HG03175 (cell line): Measurements from ENCODE around the gene PCDHGC4.

Source experiments
- ATAC-seq: cut with Tn5 transposase; IDR thresholded peaks from one replicate; pipeline ENCODE4 v1.9.1; 2021; ENCODE audit warnings: mild to moderate bottlenecking, moderate library complexity; ENCODE audit not compliant: unreplicated experiment

The PCDHGC4 gene

DNA sequence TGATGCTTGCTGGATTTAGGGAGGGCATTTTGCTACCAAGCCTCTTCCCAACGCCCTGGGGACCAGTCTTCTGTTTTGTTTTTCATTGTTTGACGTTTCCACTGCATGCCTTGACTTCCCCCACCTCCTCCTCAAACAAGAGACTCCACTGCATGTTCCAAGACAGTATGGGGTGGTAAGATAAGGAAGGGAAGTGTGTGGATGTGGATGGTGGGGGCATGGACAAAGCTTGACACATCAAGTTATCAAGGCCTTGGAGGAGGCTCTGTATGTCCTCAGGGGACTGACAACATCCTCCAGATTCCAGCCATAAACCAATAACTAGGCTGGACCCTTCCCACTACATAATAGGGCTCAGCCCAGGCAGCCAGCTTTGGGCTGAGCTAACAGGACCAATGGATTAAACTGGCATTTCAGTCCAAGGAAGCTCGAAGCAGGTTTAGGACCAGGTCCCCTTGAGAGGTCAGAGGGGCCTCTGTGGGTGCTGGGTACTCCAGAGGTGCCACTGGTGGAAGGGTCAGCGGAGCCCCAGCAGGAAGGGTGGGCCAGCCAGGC, 27.0 kb downstream of the PCDHGC4 start:
- no peak for ATAC-seq

DNA sequence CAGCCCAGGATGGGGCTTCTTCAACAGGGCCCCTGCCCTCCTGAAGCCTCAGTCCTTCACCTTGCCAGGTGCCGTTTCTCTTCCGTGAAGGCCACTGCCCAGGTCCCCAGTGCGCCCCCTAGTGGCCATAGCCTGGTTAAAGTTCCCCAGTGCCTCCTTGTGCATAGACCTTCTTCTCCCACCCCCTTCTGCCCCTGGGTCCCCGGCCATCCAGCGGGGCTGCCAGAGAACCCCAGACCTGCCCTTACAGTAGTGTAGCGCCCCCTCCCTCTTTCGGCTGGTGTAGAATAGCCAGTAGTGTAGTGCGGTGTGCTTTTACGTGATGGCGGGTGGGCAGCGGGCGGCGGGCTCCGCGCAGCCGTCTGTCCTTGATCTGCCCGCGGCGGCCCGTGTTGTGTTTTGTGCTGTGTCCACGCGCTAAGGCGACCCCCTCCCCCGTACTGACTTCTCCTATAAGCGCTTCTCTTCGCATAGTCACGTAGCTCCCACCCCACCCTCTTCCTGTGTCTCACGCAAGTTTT, 27.6 kb downstream of the PCDHGC4 start:
- peak; percentile 34 for ATAC-seq

DNA sequence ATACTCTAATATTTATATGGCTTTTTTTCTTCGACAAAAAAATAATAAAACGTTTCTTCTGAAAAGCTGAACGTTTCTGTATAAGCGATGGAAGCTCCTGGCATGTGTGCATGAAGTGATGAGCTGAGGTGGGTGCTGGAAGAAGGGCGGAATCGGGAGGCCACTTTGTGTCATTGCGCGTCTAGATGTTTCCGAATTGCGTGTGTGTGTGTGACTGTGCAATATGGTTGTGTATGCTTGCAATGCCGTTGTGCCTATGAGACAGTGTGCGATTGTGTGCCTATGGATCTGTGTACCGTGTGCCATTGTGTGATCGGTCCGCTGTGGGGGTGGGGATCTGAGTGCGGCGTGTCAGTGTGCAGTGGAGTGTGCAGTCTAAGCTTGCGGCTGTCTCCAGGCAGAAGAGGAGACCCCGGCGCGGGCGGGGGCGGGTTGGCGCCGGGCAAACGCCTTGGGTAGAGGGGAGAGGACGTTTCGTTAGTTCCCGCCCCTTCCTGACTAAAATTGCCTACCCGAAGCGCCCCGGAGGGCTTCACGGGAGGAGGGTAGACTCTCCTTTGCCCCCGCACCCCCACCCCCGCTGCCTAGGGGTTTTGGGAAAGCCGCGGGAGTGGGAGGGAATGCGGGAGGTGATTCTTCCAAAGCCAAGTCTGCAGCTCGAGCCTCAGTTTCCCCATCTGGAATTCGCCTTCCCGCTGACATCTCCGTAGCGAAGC, 28.2 kb downstream of the PCDHGC4 start:
- no peak for ATAC-seq

DNA sequence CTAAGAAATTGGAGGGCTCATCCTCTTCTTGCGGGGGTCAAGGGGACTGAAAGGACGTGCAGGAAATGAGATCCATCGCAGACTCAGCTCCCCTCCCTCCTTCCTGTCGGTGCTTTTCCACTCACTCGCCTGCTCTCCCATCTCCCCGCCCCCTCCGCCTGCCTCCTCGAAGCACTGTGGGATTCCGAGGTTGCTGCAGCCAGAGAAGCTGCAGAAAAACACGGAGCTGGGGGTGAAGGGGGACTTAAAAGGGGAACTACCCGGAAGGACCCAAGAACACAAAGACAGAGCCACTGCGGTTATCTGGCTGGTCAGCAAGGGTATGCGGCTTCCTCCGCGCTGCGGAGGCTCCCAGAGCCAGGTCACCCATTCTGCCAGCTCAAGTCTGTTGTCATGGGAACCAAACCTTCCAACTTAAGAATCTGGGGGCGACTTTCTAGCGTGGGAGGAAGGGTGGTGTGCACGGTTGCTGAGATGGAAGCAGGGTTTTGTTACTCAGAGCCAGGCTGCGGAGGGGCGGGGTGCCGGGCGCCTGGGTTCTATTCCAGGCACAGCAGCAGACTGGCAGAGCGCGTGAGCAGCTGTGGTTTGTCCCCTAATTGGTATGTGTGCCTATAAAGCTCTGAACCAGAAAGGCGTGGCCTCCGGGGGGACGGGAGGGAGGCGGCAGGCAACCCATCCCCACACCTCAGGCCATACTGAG, 28.9 kb downstream of the PCDHGC4 start:
- peak; percentile 36 for ATAC-seq

DNA sequence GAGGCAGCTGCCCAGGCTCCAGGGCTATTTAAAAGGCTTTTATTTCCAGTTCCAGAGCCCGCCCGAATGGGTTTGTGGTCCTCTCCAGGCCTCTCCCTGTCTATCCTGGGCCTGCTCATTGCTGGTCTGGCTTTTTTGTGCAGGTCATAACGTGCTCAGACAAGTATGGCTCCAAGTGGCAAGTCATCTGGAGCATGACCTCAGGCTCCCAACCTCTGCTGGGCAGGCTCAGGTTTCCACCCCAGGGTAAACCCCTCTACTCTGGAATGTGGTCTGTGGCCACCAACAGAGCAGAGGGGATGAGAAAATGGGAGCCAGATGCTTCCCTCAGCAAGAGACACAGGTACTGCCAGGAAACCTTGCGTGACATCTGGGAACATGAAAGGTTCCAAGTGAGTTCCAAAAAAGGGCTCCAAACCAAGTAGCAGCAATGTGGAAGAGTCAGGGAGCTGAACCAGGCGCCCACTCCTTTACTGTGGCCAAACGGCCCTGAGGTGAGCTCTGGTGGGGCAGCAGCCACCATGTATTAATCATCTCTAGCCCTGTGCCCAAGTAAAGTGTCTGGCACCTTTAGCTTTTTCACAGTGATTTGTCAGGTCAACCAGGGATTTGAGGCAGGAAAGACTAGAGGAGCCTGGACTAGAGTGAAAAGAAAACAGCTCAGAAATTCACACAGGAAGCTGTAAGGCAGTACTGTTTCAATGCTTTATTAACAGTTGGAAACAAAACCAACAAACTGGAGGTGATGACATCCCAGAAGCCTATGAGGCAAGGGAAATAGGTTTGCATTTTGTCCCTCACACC, 29.7 kb downstream of the PCDHGC4 start:
- ATAC-seq, result peak; percentile 4

DNA sequence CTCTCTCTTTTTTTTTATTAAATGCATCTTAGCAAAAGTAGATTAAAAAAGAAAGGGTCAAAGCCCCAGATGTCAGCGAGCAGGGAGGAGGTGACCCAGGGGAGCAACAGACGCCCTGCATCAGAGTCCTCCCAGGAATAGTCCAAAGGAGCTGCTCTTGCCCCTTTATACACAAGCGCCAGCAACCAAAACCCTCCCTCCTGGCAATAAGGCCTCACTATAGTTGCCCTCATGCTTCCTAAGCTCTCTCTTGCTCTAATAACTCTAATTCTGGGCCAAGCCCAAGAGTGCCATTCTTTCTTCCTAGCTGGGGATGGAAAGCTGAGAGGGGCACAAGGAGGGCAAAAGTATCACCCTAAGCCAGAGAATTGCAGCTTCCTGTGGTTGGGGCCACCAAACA, 30.3 kb downstream of the PCDHGC4 start:
- ATAC-seq, result no peak

DNA sequence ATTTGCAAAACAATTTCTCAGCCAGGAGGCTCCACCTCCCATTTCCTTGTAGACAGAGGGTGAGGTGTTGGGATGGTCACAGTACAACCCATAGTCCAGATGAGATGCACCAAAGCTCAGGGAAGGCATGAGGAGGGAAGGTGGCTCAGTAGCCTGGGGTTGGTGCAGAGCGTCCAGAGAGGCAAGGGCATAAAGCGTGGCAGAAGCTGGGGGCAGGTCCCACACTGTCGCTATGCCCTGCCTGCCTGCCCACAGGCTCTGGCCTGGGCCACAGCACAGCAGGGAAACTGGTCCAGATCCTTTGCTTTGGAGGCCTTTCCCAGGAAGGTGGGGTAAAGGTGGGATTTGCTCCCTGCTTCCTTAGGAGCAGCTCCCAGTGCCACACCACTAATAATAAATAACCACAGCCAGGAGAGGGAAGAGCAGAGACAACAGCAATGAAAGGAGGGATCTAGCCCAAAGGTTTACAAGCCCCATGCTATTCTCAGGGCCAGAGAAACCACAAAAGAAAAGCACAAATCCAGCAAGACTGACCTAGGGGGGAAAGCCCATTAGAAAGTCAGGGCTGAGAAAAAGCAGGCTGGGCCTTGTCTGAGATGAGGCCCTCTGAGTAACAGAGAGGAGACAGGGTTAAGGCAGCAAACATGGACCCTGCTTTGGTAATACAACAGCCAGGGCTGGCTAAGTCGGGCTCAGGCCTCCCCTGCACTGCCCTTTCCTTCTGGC, 31.3 kb downstream of the PCDHGC4 start:
- no peak for ATAC-seq

DNA sequence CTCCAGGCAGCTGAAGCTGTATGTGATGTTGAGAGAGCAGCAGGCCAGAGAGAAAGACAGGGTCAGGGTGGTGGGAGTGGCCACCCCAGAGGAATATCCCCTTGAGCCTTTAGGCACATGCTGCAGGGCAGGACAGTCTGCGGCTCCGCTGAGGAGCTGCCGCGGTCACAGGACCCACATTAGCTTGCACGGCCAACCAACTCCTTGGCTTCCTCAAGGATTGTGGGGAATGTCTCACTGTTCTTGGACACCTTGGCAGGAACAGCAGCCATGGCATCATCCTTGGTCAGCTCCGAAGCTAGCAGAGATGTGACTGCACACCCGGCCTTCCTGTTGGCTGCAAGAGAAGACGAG, 31.8 kb downstream of the PCDHGC4 start:
- no peak for ATAC-seq

DNA sequence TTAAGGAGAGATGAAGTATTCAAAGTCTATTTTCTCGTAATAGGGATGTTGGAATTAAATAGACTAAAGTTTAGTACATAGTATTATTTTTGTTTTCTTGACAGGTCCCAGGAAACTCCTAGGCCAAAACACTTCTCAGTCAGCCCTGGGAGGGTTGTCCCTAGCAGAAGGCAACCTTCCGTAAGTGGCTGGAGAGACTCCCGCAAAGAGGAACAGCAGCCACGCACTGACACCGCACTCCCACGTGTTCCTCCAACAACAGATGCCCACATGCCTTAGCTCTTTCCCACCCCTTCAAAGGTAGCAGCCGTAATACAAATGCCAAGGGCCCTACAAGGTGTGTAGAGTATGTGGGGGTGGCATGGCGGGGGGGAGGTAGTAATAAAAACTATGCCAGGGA, 32.5 kb downstream of the PCDHGC4 start:
- ATAC-seq, result no peak

DNA sequence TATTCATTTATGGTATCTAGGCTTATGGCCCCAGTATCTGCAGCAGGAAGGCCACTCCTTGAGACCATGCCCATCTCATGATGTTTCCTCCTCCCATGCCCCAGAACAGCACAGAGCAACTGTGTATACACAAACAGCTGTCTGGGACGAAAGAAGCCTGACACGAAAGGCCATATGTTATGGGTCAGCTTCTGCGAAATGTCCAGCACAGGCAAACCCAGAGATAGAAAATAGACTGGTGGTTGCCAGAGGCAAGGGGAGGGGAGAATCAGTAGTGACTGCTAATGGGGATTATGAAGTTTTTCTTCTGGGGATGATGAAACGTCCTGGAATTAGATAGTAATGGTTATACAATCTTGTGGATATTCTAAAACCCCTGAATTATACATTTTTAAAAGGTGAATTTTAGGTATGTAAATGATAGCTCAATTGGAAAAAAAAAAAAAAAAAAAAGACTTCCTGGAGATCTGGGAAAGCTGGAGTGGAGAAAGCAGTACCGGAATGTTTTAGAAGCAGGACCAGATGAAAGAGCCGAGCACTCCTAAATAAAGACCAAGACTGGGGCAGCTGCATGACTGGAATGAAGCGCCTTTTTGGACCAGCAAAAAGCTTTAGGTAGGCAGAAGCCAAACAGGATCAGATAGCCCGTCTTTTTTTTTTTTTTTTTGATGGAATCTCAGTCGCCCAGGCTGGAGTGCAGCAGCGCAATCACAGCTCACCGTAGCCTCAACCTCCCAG, 33.2 kb downstream of the PCDHGC4 start:
- ATAC-seq, result no peak

DNA sequence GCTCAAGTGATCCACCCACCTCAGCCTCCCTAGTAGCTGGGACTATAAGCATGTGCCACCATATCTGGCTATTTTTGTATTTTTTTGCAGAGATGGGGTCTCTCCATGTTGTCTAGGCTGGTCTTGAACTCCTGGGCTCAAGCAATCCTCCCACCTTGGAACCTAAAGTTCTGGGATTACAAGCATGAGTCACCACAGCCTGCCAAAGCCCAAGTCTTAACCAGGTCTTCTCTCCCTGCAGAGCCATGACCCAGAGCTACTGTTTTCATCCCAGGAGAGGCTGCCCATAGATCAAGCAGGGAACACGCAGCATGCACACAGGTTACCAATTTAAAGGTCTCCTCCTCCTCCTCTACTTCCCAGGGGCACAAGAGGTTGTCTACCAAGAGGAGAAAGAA, 33.8 kb downstream of the PCDHGC4 start:
- no peak for ATAC-seq

DNA sequence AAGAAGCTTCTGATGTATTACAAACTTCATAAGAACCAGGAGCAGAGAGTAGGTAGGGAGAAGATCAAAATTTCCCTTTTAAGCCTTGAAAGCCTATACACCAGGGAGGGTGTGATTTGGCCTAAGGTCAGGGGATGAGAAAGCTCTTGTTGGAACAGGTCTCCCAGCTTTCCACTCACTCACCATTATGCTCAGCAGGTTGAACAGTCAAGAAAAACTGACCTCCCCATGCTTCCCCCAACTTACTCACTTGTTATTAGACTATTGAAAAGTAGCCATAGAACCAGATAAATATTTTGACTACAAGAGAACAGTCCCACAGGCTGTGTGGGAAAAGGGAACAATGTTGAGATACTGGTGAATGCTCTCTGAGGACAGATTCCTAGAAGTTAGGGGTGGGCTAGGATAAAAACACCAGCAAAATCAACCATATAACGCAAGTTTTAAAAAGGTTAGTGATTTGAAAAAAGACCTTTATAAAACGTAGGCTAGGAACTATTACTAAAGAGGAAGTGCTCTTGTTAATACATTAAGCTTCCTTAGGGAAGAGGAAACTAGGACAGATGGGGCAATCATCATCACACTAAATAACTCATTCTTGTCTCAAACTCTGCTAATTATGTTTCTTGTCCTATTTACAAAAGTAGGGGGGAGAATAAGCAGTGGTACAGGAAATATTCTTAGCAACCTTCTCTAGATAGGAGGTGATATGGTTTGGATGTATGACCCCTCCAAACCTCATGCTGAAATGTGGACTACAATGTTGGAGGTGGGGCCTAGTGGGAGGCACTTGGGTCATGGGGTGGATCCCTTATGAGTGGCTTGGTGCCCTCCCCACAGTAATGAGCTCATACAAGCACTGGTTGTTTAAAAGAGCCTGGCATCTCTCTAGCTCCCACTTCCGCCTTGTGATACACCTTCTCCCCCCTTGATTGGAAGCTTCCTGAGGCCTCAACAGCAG, 35.1 kb downstream of the PCDHGC4 start:
- no peak for ATAC-seq

DNA sequence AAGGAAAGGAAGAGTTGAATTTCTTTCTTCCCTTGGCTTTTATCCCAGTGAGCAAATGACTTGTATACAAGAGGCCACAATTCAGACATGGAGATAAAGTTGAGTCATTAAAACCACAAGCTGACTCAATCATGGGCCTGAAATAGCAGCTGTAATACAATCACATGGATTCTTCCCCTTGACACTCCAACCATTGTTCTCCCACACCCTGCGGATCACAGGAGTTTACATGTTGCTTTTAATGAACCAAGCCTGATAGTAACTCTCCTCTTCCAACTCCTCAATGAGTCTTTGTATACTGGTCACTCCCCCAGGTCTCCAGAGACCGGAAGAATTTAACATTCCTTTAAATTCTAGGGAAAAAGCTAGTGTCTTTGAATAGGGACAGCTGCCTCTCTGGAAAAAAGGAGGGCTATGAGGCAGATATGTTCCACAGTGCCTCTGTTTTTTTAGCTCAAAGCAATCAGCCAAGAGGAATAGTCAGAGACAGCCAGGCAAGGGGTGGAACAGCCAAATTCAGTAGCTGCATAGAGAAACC, 36.5 kb downstream of the PCDHGC4 start:
- no peak for ATAC-seq

DNA sequence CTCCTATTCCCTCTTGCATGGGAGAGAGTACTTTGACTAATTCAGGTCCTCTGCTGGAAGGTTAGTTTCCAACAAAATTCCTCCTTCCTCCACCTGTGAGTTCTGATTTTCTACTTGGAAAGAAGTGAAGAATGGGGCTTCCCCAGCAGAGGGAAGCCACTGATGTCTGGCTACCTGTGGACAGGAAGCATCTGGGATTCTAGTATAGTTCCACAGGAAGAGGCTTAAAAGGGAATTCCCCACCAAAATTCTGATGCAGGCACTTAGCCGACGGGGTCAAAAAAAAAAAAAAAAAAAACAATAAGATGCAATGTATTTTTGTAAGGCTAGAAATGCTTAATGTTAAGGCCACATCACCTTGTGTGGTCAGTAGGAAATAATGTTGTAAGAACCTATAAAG, 37.5 kb downstream of the PCDHGC4 start:
- no peak for ATAC-seq

DNA sequence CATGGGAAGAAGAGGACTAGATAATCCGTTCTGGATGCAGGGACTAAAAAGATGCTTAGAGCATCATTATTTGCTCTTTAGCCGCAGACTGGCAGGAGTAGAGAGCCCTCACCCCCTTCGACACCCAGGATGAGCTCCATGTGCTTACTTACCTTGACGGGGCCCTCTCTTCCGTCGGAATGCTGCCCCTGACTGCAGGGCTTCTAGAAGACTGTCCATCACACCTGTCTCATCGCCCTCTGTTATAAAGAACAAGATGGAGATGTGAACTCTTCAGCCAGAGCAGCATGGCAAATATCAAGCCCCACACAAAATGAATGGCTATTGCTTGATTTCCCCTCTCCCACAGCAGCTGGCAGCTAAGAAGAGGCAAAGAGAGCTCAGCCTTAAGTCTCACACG, 39.2 kb downstream of the PCDHGC4 start:
- no peak for ATAC-seq

DNA sequence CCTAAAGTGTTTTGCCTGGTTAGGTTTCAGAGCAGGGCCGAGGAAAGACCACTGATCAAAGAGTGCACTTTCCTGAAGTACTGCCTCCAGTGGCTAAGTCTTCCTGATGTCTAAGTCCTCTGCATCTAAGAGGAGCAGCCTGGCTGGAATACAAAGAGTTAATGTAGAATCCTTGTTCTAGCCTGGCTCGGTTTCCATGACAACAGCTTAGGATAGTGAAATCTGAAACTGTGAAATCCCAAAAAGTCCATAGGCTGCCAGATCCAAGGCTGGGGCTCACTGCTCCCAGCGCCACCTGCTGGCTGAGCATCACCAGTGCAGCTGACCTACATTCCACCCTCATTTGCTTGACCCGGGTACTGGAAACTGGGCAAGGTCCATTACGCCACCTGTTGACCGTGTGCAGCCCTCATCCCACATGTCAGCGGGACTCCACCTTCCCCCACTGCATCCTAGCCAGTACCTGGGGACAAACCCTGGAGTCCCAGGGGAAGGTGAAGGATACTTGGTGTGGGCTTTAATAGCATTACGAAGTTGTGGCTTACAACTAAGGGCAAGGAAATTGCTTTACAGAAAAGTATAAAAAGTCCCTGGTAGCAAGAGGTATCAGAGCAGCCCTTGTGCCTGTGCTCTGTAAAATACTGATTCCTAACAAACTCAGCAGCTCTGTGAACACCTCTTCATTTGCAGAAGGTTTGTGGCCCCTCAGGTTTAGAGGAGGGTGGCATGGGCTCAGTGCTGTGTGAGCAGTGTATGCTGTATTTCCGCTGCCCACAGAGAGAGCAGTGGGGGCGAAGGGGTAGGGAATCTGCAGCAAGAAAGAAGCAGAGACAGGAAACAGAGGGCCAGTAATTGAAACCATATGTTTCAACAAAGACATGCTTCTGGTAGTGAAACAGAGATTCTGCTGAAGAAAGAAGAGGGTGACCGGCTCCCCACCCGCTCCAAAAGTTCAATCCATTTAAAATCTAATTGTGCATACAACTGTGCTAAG, 40.1 kb downstream of the PCDHGC4 start:
- ATAC-seq, result peak; percentile 86

DNA sequence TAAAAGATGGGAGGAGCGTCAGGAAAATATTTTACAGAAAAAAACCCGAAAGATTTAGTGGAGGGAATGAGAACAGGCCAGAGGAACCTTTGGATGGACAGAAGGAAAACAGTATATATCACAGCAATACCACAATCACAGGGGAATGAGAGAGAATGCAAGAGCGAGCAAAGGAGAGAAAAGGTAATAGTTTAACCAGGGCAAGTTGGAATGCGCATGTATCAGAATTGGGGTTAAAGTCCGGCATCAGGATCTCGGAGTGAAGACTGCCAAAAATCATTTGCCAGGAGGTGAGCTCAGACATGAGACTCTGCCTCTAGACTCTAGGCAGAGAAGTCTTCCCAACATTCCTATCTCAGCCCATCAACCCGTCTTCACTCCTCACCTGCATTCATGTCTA, 40.8 kb downstream of the PCDHGC4 start:
- ATAC-seq, result no peak
